Gastroesophageal sphincter (tissue), 4 donors: ENCODE measurements around the gene CEP112. TPM values are rescaled to one million over a fixed set of nuclear protein-coding genes. Genes with fewer than 3 reads are reported as not detected.

Source experiments
- ATAC-seq: fragments of 150-250 bp; one replicate; pipeline ENCODE4 v1.9.1; 2016; ENCODE audit warnings: mild to moderate bottlenecking, moderate library complexity
- H3K27ac ChIP-seq, 4 donors: fragments of 200-600 bp; sonication (generic) in 3 of 4; 1 replicate in 3 of 4; 2 replicates in 1 of 4; pipeline ENCODE4 v1.5.1; 2016 to 2019
- H3K27me3 ChIP-seq: fragments of 200-600 bp; sonication (generic); one replicate; pipeline ENCODE4 v1.5.1; 2019
- H3K36me3 ChIP-seq, 2 donors: fragments of 200-600 bp; sonication (generic); one replicate each; pipeline ENCODE4 v1.5.1; 2019; ENCODE audit warnings: control low read depth in 1 of 2
- H3K4me1 ChIP-seq, 3 donors: fragments of 200-600 bp; sonication (generic); 1 replicate in 2 of 3; 2 replicates in 1 of 3; pipeline ENCODE4 v1.5.1; 2016 to 2019; ENCODE audit warnings: control low read depth in 2 of 3
- H3K4me3 ChIP-seq, 2 donors: fragments of 200-600 bp; sonication (generic); one replicate each; pipeline ENCODE4 v1.5.1; 2019; ENCODE audit warnings: mild to moderate bottlenecking in 1 of 2, moderate library complexity in 1 of 2
- H3K9me3 ChIP-seq, 3 donors: fragments of 200-600 bp; sonication (generic); one replicate each; pipeline ENCODE4 v1.5.1; 2017 to 2019; ENCODE audit warnings: control low read depth in 2 of 3
- CTCF ChIP-seq, 4 experiments: fragments of 200-600 bp in 2 of 4; fragments of 450-650 bp in 2 of 4; sonication (generic) in 1 of 4; IDR thresholded peaks; one replicate each; pipeline ENCODE4 v1.5.1; 2017 to 2019; ENCODE audit warnings: antibody characterized with exemption in 4 of 4, mild to moderate bottlenecking in 2 of 4, moderate library complexity in 2 of 4
- EP300 ChIP-seq: sonication (generic); formaldehyde crosslinking; IDR thresholded peaks from one replicate; pipeline ENCODE4 v1.6.1; 2017; ENCODE audit warnings: antibody characterized with exemption, mild to moderate bottlenecking
- POLR2A ChIP-seq, 2 donors: fragments of 450-650 bp; IDR thresholded peaks; one replicate each; pipeline ENCODE4 v1.6.1; 2017; ENCODE audit warnings: antibody characterized with exemption in 2 of 2, mild to moderate bottlenecking in 2 of 2, moderate library complexity in 1 of 2
- POLR2AphosphoS5 ChIP-seq: sonication (generic); formaldehyde crosslinking; IDR thresholded peaks from one replicate; pipeline ENCODE4 v1.6.1; 2017; ENCODE audit warnings: antibody characterized with exemption
- WGBS, 2 donors: methylation state at CpG; one replicate each; pipeline ENCODE4 v1.1.5; 2018; ENCODE audit warnings: low coverage in 1 of 2; 5-methylcytosine and 5-hydroxymethylcytosine counted together
- total RNA-seq, 4 donors: library from RNA; depleted of rRNA; stranded (reverse); fragments of >200 nt; gene quantifications; one replicate each; pipeline ENCODE4 v1.1.0, GENCODE V29; 2016

CEP112 gene
- total RNA-seq, 4 donors from 2014 or later, result 21.9 to 38.2 (median 27.0) TPM

GRCh38 chr17:65902155-65902554, 289.8 kb downstream of the CEP112 start:
- H3K4me1 ChIP-seq, result no peaks in the 10 kb centered on the region
- no peaks in the 10 kb centered on the region for H3K27me3 ChIP-seq
- no peak overlapping the region for H3K27ac ChIP-seq
- no peak for ATAC-seq
- H3K36me3 ChIP-seq, result no peaks in the 10 kb centered on the region
- 96% methylated on average over 10 of the region's 10 CpGs for WGBS, 2 donors
- TF ChIP-seq POLR2A (IDR thresholded peaks at IDR 0.05) (no peak), EP300 (no peak), POLR2AphosphoS5 (no peak), CTCF (IDR thresholded peaks at IDR 0.05) (no peak)
- H3K4me3 ChIP-seq, result no peak overlapping the region
- no peaks in the 10 kb centered on the region for H3K9me3 ChIP-seq

DNA sequence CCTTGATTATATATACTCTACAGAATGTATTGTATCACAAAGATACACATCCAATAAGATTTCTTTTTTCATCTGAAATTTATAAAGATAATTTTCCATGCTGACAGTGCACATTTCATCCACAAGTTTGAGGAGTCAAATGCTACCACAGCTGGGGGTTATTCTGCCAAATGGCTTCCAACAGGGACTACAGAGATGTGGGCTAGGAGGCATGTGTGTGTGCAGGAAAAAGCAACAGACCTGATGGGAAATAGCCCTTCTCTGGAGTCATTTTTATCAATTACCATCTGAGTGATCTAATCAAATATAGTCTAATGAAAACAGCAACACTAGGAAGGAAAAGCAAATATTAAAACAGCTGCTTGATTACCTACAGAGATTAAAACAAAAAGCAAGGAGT, 290.5 kb downstream of the CEP112 start:
- Histone ChIP-seq H3K9me3 (no peaks in the 10 kb centered on the region), H3K27me3 (no peaks in the 10 kb centered on the region), H3K36me3 (no peaks in the 10 kb centered on the region), H3K4me3 (no peak overlapping the region), H3K4me1 (no peaks in the 10 kb centered on the region), H3K27ac (no peak overlapping the region)
- no peak for TF ChIP-seq CTCF (IDR thresholded peaks at IDR 0.05)
- no peak for ATAC-seq

- Histone ChIP-seq H3K9me3 (no peaks in the 10 kb centered on the region), H3K36me3 (no peaks in the 10 kb centered on the region), H3K4me3 (no peak overlapping the region), H3K4me1 (no peaks in the 10 kb centered on the region), H3K27me3 (no peaks in the 10 kb centered on the region), H3K27ac (no peak overlapping the region)
- WGBS, 2 donors, result 79 to 91% methylated on average over 6 of the region's 6 CpGs
- ATAC-seq, result no peak
- TF ChIP-seq CTCF (IDR thresholded peaks at IDR 0.05), result no peak
- no peak for TF ChIP-seq POLR2AphosphoS5
- no peak for TF ChIP-seq POLR2A (IDR thresholded peaks at IDR 0.05)
- no peak for TF ChIP-seq EP300
Observed at GRCh38 chr17:65900216-65900615, 291.7 kb downstream of the CEP112 start.

GRCh38 chr17:65898651-65899050, 293.3 kb downstream of the CEP112 start:
- Histone ChIP-seq H3K4me3 (no peak overlapping the region), H3K4me1 (no peaks in the 10 kb centered on the region), H3K36me3 (no peaks in the 10 kb centered on the region), H3K9me3 (no peaks in the 10 kb centered on the region), H3K27ac (no peak overlapping the region), H3K27me3 (no peaks in the 10 kb centered on the region)
- TF ChIP-seq POLR2AphosphoS5 (no peak), POLR2A (IDR thresholded peaks at IDR 0.05) (no peak), CTCF (IDR thresholded peaks at IDR 0.05) (no peak), EP300 (no peak)
- WGBS, 2 donors, result 100% methylated on average over 1 to 3 of the region's 3 CpGs
- ATAC-seq, result no peak

DNA sequence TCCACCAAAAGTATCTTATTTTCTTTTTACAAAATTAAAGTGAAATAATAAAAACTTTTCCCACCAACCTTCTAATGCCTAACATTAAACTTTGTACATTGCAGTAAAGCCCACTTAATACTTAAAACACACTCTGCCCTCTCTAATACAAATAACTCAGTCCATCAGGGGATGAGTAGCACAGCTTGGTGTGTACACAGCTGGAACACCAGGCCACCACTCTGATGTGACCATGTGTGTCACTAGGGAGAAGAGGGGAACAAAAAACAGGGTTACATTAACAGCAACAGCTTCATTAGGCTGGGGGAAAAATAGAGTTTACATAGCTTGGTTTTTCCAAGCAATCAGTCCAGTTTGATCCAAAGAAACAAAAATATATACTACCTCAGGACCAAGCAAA, 295.0 kb downstream of the CEP112 start:
- Histone ChIP-seq H3K4me1 (no peaks in the 10 kb centered on the region), H3K27me3 (no peaks in the 10 kb centered on the region), H3K36me3 (no peaks in the 10 kb centered on the region), H3K27ac (no peak overlapping the region), H3K9me3 (no peaks in the 10 kb centered on the region), H3K4me3 (no peak overlapping the region)
- no peak for ATAC-seq
- TF ChIP-seq POLR2AphosphoS5 (no peak), EP300 (no peak), CTCF (IDR thresholded peaks at IDR 0.05) (no peak), POLR2A (IDR thresholded peaks at IDR 0.05) (no peak)
